HepG2 (cell line): ENCODE measurements around the gene SSU72. TPM values are rescaled to one million over a fixed set of nuclear protein-coding genes. Genes with fewer than 3 reads are reported as not detected.

Experiments used
- BHLHE40 ChIP-seq: IDR thresholded peaks from 2 replicates; pipeline ENCODE4 v1.6.1; 2011; ENCODE audit warnings: low read length, improper control_type of control experiment
- TBL1XR1 ChIP-seq: fragments of 150-350 bp; IDR thresholded peaks from 2 replicates; pipeline ENCODE4 v1.6.1; 2014; ENCODE audit warnings: borderline replicate concordance, low read length; ENCODE audit not compliant: partially characterized antibody
- polyA plus RNA-seq, 8 experiments: library from polyadenylated mRNA; depleted of rRNA in 3 of 8; stranded (reverse) in 7 of 8; unstranded in 1 of 8; fragments of >200 nt; fragmentation: Illumina TruSeq in 4 of 8; extraction: Trizol in 4 of 8; gene quantifications; 2 replicates each; pipeline versions ENCODE4 v1.2.1 to v1.2.3, GENCODE V29; 2011 to 2016; ENCODE audit warnings: low read depth in 4 of 8, missing spikeins in 1 of 8, mixed read lengths in 1 of 8; ENCODE audit not compliant: insufficient read depth in 1 of 8
- total RNA-seq, 5 experiments: library from RNA; depleted of rRNA; stranded (reverse); fragments of >200 nt; fragmentation: Illumina TruSeq; extraction: Trizol; gene quantifications; 2 replicates each; pipeline ENCODE4 v1.2.3, GENCODE V29; 2016; ENCODE audit warnings: low read depth in 1 of 5
- TF ChIP-seq, protein P1 (sequence below): sonication (generic); formaldehyde crosslinking; IDR thresholded peaks from 2 replicates; pipeline ENCODE4 v1.4.0; 2020; ENCODE audit warnings: missing genetic modification reagents
- TF ChIP-seq, protein P2 (sequence below): IDR thresholded peaks from 2 replicates; pipeline ENCODE4 v1.6.1; 2016; ENCODE audit warnings: mild to moderate bottlenecking
- TF ChIP-seq, protein P3 (sequence below): IDR thresholded peaks from 2 replicates; pipeline ENCODE4 v1.6.1; 2016; ENCODE audit warnings: mild to moderate bottlenecking, missing biosample characterization, missing genetic modification reagents
- TF ChIP-seq, protein P4 (sequence below), 2 experiments: IDR thresholded peaks; 2 replicates each; pipeline ENCODE4 v1.6.1; 2011 to 2012; ENCODE audit warnings: low read length in 2 of 2, borderline replicate concordance in 1 of 2, low read depth in 1 of 2, mild to moderate bottlenecking in 1 of 2, moderate library complexity in 1 of 2

Gene SSU72
- total and polyA plus RNA-seq, 2 of the 13 experiments (the other 11 are each of a cell fraction or from before 2014, with no cell fraction given), result 42.8 to 67.1 TPM

DNA sequence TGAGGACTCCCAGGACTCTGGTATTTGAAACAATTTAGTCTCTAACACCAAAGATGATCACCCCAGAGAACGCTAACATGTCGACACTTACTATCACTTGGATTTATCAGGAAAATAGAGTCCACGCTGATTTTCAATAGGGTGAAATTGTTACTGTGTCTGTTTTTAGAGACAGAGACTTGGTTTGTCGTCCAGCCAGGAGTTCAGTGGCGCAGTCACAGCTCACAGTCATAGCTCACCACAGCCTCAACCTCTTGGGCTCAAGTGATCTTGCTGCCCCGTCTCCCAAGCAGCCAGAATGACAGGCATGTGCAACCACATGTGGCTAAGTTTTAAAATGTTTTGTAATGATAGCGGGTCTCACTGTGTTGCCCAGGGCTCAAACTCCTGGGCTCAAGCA lies 5.3 kb downstream of the SSU72 start (continued):
- TF ChIP-seq, protein P1, sequence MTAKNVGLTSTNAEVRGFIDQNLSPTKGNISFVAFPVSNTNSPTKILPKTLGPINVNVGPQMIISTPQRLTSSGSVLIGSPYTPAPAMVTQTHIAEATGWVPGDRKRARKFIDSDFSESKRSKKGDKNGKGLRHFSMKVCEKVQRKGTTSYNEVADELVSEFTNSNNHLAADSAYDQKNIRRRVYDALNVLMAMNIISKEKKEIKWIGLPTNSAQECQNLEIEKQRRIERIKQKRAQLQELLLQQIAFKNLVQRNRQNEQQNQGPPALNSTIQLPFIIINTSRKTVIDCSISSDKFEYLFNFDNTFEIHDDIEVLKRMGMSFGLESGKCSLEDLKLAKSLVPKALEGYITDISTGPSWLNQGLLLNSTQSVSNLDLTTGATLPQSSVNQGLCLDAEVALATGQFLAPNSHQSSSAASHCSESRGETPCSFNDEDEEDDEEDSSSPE (CRISPR knock-in tag), result no peak
- TF ChIP-seq TBL1XR1 (no peak), BHLHE40 (no peak)
- TF ChIP-seq, protein P2, sequence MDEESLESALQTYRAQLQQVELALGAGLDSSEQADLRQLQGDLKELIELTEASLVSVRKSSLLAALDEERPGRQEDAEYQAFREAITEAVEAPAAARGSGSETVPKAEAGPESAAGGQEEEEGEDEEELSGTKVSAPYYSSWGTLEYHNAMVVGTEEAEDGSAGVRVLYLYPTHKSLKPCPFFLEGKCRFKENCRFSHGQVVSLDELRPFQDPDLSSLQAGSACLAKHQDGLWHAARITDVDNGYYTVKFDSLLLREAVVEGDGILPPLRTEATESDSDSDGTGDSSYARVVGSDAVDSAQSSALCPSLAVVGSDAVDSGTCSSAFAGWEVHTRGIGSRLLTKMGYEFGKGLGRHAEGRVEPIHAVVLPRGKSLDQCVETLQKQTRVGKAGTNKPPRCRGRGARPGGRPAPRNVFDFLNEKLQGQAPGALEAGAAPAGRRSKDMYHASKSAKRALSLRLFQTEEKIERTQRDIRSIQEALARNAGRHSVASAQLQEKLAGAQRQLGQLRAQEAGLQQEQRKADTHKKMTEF (CRISPR knock-in tag), result no peak
- TF ChIP-seq, protein P3, sequence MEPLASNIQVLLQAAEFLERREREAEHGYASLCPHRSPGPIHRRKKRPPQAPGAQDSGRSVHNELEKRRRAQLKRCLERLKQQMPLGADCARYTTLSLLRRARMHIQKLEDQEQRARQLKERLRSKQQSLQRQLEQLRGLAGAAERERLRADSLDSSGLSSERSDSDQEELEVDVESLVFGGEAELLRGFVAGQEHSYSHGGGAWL (CRISPR knock-in tag), result no peak
- TF ChIP-seq, protein P4, sequence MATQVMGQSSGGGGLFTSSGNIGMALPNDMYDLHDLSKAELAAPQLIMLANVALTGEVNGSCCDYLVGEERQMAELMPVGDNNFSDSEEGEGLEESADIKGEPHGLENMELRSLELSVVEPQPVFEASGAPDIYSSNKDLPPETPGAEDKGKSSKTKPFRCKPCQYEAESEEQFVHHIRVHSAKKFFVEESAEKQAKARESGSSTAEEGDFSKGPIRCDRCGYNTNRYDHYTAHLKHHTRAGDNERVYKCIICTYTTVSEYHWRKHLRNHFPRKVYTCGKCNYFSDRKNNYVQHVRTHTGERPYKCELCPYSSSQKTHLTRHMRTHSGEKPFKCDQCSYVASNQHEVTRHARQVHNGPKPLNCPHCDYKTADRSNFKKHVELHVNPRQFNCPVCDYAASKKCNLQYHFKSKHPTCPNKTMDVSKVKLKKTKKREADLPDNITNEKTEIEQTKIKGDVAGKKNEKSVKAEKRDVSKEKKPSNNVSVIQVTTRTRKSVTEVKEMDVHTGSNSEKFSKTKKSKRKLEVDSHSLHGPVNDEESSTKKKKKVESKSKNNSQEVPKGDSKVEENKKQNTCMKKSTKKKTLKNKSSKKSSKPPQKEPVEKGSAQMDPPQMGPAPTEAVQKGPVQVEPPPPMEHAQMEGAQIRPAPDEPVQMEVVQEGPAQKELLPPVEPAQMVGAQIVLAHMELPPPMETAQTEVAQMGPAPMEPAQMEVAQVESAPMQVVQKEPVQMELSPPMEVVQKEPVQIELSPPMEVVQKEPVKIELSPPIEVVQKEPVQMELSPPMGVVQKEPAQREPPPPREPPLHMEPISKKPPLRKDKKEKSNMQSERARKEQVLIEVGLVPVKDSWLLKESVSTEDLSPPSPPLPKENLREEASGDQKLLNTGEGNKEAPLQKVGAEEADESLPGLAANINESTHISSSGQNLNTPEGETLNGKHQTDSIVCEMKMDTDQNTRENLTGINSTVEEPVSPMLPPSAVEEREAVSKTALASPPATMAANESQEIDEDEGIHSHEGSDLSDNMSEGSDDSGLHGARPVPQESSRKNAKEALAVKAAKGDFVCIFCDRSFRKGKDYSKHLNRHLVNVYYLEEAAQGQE (IDR thresholded peaks at IDR 0.05; ENCODE audit: borderline replicate concordance in 1 of 2, low read depth in 1 of 2, low read length in 2 of 2), result no peak
